Activated CD8-positive, alpha-beta memory T cell treated with anti-CD3 and anti-CD28 coated beads, Interleukin-2, amount 50 U/mL, for 4 hours (primary cell): ENCODE results near the gene MAPK11.

Source experiments
- DNase-seq: peaks from one replicate; pipeline ENCODE4 v3.0.0-alpha.2; 2020

The MAPK11 gene

DNA sequence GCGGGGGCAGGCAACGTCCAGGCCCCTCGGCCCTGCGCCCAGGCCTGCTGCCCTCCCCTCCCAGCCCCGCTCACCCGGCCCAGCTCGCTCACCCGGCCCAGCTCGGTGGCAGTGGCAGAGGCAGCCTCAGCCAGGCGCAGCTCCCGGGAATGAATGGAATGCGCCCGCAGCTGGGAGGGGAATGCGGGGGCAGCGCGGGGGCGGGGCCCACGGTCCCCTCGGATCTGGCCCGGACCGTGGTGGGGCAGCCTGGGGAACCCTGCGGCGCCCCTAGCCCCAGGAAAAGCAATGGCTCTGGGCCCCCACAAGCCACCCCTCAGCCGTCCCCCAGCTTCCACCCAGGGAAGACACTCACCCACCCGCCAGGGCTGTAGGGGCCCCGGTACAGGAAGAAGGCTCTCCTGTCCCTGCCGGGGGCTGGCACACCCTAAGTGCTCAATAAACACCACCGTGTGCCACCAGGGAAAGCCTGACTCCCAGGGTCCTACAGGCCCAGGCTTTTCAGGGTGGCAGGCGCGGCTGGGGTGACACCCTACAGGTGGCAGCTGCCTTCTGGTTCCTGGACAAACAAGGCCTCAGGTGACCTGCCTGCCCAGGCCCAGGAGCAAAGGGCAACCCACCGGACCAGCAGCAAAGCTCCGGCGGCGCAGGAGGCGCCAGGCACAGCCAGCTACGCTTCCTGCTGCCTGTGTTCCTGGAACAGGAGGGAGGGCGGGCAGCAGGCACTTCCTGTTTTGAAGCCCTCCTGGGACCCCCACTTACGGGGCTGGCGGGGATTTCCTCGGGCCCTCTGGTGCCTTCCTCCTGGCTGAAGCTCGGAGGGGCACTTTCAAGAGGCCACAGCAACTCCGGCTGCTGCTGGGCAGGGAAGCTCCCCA lies 23.5 kb upstream of the MAPK11 start:
- DNase-seq, result no peak

DNA sequence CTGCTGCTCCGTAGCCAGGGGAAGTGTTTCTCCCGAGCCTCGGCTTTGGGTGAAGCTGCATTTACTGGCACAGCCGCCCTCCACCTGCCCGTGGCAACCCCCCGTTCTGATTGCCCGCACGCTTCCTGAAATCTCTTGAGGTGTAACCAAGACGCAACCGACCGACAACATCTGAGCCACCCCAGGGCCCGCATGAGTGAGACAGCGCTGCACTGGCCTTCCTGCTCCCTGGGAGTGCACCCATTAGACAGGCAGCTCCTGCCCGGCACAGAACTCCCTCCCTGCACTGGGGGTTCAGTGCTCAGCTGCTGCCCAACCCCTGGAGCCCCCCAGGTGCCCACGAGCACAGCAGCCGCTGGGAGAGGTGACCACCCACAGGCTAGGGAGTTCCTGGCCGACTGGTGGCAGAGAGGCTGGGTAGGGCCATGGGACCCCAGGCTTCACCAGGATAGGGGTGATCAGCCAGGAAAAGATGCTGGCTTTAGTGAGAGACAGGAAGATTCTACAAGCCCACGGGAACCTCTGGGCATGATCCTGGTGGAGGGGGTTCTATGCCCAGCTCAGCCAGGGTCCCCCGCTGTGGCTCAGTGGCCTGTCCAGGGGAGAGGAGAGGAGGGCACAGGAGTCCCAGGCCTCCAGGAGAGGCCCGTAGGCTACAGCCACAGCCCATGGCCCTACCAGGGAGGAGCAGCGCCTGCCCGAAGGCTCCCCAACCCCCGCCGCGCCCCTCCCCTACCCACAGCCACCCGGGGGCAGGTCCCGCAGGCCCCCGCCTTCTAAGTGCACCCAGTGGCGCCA lies 22.7 kb upstream of the MAPK11 start:
- no peak for DNase-seq

DNA sequence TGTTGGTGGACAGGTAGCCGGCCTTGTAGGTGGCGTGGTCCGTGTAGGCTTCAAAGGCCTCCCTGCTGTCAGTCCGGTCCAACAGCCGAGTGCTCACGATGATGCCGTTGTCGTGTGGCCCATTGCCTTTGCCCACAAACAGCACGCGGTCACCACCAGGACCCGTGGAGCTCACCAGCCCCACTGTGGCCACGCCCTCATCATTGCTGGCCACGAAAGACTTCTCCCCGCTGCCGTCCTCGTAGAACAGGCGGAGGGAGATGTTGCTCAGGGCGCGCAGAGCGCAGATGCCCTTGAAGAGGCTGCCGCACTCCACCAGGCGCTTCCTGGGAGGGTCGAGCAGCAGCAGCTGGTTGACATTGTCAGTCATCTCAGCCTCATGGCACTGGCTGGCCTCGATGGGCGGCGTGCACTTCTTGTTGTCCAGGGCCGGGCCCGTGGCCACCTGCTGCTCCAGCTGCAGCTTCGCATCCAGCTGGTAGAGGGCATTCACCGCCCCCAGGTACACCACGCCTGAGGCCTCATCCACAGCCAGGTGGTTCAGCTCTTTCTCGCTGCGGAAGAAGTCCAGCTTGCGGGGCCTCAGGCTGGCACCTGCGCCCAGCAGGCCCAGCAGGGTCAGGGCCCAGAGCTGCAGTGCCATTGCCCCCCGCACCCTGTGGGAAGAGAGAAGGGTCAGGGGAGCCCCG lies 19.9 kb upstream of the MAPK11 start:
- DNase-seq, result no peak

DNA sequence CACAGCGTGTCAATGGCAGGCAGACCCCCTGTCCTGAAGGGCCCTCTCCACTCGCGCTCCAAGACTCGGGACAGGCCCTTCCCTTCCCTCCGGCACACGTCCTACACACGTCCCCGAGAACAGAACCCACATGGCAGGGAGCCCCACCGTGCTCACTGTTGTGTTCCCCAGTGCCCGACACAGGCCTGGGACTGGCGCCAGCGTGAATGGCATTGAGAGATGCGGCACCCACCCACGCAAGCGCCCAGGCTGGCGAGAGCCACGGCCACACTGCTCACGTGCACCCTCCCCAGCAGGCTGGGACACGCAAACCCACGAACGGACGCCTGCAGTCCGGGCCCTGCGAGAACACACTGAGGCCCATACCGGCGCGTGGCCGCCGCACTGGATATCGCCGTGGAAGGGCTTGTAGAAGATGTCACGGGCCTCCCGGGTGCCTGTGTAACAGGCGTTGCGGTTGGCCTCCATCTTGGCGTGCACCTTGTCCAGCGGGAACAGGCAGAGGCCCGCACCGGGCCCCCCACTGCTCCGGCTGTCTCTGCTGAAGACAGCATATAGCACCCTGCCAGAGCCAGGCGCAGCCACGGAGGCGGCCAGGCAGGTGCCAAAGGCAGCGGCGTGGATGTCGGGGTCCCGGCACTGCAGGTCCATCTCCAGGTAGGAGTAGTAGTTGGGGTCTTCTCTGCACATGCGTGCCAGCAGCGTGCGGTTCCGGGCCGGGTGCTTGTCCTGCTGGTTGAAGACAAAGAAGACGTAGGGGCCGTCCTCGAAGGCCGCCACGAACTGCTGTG lies 19.2 kb upstream of the MAPK11 start:
- DNase-seq, result no peak

DNA sequence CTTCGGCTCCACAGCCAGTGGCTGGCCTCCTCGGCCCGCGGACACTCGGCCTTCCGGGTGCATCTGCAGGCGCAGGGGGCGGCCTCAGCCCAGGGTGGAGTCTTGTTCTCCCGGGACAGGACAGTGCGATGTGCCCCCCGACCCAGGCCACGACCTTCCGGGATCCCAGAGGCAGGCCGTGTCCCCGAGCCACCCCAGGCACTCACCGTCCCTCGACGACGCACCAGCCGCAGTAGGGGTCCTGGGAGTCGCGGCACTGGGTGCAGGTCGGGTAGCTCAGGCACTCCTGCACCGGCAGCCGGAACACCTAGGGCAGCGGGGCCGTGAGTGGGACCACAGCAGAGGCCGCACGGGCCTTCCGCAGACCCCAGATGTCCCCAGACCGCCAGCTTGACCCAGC lies 17.6 kb upstream of the MAPK11 start:
- no peak for DNase-seq

DNA sequence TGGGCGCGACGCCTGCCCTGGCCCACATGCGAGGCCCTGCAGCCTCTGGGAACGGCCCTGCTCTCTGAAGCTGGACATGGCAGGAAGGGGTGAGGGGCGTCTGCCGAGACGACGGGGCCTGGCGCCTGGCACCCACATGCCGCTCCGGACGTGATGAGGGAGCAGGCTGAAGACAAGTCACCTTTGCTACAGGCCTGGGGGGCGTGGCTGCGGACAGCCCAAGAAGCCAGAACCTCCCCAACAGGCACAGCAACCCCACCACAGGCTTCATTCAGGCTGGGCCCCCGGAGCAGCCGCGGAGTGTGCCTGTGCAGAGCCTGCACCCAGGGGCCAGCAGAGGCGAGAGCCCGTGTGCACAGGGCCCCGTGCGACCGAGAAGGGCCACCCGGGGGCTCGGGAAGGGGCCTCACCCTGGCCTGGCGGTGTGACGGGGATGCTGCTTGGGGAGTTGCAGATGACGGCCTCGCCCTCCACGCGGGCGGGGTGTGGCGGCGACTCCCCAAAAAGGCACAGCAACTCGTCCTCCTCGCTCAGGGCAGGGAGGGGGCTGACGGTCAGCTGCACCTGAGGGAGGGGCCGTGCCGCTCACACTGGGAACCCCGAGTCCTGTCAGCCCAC lies 16.6 kb upstream of the MAPK11 start:
- no peak for DNase-seq

DNA sequence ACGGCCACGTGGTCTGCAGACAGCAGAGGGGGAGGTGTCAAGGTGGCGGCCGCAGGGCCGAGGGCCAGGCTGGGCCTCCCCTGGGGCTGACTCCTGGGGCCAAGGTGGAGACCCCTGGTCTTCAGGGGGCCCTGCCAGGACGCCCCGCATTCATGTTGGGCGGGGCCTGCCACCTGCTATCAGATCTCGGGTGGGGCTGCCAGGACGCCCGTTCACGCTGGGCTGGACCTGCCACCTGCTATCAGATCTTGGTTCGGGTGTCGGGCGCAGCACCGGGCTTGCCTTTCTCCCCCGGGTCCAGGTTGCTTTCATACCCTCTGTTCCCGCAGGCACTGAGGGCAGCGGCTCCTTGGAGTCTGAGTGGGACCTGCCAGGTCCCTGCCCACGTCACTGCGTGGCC lies 16.1 kb upstream of the MAPK11 start:
- DNase-seq, result no peak

DNA sequence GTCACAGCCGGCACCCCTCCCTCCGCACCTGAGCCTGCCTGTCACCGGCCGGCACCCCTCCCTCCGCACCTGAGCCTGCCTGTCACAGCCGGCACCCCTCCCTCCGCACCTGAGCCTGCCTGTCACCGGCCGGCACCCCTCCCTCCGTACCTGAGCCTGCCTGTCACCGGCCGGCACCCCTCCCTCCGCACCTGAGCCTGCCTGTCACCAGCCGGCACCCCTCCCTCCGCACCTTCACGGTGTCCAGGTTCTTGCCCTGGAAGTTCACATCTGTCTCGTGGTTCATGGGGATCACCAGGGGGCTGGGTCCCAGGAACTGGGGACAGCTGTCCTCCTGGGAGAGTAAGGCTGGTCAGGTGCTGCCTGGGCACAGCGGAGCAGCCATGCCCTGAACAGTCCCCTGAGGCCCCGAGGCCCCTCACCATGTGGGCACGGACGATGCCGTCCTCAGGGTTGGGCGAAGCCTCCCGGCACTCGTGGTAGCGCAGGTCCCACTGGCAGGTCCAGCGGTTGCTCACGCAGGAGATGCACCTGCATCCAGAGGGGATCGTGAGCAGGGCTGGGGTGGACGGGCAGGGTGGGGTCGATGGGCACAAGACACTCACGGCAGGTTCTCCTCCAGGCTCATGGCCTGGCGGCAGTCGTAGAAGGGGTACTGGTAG lies 15.5 kb upstream of the MAPK11 start:
- no peak for DNase-seq

DNA sequence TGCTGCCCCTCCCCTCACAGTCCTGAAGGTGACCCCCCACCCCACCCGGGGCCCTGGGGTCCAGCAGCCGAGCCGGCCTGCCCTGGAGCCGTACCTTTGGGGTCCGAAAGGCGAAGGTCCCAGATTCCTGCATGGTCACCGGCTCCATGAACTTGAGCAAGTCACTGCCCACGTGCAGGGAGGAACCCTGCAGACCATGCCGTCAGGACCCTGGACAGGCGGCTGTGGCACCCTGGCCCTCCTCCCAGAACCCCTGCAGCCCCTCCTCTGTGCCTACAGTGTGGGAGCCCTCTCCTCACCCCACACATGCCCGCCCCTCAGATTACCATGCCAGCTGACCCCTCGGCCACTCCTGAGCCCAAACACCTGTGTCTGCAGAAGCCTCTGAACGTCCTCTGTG lies 14.3 kb upstream of the MAPK11 start:
- DNase-seq, result no peak

DNA sequence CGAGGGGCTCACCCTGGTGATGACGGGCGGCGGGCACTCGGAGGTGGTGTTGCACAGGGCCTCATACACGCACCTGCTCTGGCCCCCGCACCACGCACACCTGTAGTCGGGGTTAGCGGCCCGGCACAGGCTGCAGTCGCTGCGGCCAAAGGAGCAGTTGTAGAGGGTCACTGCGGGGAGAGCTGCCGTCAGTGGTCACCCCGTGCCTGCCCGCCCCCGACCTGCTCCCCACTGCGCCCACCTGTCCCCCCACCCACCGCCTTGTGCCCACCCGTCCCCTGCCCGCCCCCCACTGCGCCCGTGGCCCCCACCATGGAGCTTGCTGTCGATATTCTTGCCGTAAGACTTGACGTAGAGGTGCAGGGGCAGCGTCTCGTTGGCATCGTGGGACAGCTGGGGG lies 13.6 kb upstream of the MAPK11 start:
- DNase-seq, result no peak

DNA sequence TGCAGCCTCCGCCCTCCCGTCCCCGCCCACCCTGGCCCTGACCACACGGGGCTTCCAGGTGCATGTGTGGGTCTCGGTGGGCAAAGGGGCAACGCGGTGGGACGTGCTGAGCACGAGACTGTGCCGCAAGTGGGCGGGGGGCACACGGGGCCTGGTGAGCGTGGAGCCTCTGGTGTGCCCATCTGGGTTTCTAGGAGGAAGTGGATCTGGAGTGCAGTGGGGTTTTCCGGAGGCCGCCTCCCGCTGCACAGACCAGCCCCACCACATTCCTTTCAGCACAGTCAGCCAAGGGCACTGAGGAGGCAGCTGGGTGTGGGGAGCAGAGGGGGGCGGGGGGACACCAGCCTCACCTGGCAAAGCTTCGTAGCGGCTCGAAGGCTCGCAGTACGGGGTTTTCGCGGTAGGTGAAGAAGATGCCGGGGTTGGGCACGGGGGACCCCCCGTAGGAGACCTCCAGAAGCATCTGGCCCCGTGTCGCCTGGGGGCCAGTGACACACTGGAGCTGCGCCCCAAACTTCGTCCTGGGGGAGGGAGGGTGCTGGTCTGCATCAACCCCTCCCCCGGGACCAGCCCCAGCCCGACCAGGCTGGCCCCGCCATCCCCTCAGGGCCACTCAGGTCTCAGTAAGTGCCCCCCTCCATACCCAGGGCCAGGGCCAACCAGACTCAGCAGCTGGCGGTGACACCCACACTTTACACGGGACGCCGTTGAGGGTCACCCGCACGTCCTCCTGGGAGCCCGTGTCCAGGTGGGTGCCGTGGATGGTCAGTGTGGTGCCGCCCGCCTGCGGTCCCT lies 12.4 kb upstream of the MAPK11 start:
- no peak for DNase-seq

DNA sequence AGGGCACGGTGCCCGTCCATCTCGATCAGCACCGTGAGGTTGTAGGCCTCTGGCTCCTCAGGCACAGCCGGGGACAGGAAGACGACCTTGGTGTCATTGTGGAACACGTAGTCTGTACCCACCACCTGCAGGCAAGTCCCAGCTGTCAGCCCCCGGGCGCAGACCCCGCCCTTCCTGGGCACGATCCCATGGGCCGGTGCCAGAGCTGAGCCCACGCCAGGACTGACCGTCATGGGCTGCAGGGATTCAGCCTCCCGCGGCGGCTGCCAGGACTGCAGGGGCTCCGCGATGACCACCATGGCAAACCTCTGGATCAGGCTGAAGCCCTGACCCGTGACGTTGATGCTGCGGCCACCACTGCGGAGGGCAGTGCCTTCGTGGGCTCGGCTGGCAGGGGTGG lies 11.8 kb upstream of the MAPK11 start:
- DNase-seq, result no peak

DNA sequence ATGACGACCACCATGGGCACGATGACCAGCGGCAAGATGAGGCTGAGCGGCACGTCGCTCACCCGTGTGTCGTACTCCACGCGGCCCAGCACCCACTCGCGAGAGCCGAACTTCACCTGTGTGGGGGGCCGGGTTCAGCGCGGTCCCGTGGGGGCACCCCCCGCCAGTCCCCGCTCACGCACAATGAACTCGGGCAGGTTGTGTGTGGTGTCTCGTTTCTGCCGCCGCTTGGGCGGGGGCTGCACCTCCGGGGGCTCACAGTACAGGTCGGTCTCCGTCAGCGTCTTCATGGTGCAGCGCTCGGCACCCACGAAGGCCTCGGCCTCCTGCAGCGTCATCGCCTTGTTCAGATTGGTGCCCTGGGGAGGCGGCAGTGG lies 11.2 kb upstream of the MAPK11 start:
- no peak for DNase-seq

DNA sequence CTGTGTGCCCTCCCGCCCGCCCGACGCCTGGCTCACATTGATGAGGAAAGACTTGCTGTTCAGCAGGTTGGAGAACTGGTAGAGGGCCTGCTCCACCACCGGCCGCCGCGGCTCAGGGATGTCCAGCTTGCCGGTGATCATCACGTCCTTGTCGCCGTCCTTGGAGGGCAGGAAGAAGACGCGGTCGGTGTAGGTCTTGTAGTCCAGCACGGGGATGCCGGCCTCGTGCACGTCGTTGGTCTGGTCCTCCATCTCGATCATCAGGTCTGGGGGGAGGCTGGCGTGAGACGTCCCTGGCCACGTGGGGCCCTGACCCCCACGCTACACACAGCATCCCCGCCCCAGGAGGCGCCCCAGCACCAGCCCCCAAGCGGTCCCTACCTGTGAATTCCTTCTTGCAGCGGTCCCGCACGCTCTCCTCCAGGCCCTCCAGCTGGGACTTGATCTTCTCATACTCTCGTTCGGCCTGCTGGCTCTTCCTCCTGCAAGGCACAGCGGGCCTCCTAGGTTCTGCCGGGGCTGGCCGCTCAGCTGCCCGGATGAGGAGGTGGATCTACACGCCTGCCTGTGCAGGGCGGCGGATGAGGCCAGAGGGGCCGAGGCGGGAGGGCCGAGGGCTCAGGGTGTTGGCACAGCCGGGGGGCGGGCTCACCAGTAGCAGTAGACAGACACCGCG lies 10.7 kb upstream of the MAPK11 start:
- DNase-seq, result no peak

DNA sequence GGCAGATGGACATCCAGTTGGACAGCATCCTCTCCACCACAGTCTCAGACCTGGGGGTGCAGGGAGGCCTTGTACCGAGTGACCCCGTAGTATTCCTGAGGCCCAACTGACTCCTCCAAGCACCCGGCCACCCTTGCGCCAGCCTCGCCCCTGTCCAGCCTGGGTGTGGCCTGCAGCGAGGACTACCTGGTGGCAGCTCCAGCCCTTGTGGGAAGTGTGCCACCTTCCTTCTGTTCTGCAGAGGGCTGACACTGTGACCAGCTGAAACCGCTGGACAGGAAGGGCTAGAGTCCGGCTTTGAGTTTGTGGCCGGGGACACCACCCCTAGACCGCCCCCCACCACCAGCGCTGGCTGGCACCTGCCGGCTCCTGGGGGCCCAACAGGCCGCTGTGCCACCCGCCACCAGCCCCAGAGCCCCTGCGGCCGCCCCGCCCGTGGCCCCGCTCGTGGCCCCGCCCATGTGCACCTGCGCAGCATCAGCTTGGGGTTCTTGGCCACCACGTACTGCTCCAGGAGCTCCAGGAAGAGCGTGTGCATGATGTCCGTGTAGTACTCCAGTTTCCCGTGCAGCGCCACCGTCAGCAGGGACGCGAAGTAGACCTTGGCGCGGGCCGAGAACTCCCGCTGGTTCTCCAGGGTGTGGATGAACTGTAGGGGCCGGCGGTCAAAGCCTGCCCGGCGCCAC lies 10.0 kb upstream of the MAPK11 start:
- DNase-seq, result no peak

DNA sequence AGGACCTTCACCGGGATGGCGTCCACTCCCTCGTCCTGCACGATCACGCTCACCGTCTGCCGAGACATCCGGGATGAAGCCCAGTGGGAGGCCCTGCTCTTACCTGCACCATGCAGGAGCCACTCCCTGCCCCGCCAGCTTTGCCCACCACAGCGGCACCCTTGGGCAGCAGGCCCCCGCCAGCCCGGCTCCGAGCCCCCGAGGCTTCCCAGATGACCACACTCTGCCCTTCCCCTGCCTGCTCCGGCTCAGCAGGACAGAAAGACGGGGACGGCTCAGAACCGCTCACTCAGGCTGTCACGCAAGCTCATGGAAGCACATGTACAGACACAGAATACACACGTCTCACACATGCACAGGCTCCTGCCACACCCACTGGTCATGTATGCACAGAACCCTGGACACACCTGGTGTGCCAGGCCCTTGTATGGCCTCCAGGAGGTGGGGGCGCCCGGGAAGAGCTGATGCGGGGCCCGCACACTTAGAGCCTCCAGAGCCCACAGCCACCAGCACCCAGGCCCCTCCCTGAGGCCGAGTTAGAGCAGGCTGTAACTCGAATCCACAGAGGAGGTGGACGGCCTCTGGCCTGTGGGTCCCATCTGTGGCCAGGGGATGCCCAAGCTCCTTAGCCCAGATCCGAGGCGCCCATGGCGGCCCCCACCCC lies 8.9 kb upstream of the MAPK11 start:
- no peak for DNase-seq

DNA sequence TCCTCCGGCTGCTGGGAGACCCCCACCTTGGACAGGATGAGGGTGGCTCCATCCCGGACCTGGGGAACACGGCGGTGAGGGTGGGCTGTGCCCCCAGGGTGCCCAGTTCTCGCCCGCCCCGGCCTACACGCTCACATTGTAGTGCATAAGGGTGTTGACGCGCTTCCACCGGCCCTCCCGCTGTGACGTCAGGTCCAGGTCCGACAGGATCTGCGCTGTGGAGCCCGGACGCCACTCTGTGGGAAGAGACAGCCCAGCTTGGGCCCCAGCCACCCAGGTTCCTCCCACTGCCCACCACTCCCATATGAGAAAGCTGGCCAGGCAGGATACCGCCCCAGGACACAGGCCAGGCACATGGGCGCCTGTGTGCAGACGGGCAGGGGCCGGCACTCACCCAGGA lies 8.3 kb upstream of the MAPK11 start:
- DNase-seq, result no peak

DNA sequence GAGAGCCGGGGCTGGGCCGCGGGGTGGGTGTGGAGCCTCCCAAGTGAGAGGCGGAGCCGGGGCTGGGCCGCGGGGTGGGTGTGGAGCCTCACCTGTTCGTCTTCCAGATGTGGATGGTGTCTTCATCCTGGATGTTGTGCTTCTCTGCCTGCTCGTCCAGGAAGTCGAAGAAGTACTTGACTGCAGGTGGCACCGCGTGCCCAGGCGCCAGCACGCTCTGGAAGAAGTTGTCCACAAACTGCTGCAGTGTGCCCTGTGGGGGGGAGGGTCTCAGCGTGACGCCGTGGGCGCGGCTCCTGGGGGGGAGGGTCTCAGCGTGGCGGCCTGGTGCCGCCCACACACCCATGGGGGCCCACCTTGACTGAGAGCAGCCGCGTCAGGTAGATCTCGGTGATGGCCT lies 7.6 kb upstream of the MAPK11 start:
- DNase-seq, result no peak

DNA sequence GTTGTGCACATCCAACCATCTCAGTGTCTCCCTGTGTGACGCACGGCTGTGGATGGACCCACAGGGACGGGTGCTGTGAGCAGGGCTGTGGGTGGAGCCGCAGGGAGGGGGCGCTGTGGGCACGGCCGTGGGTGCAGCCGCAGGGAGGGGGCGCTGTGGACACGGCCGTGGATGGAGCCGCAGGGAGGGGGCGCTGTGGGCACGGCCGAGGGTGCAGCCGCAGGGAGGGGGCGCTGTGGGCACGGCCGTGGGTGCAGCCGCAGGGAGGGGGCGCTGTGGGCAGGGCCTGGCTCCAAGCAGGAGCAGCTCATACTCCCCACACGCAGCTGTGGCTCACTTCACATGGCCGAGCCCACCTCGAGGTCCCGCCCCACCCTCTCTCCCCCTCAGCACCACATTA lies 6.0 kb upstream of the MAPK11 start:
- DNase-seq, result no peak
